ENCODE results near the gene ZNF580. TPM values are rescaled to one million over a fixed set of nuclear protein-coding genes. Genes with fewer than 3 reads are reported as not detected.
A peak's percentile ranks its signal among the peaks of the same experiment; 100 is the strongest.

ZNF580 gene
- total and polyA plus RNA-seq, 2 of the 13 experiments (the other 11 are each of a cell fraction or from before 2014, with no cell fraction given): 4.4 to 6.0 TPM

- TF ChIP-seq ZNF34 (CRISPR knock-in tag; IDR thresholded peaks at IDR 0.05; ENCODE audit: borderline replicate concordance): 0 out of 2 replicates have a peak, but pooled peaks have one; percentile 4
- TF ChIP-seq KDM5B (CRISPR knock-in tag; IDR thresholded peaks at IDR 0.05; ENCODE audit: borderline replicate concordance): no peak; the same call in 1 of the 2 replicates
- TF ChIP-seq U2AF1 (optimal IDR thresholded peaks at IDR 0.05; ENCODE audit: low read depth, low read length): peak; percentile 23
- no peak for TF ChIP-seq SYNCRIP (IDR thresholded peaks at IDR 0.05; ENCODE audit: insufficient read depth, low read depth, low read length)
- TF ChIP-seq ARHGAP35 (CRISPR knock-in tag; IDR thresholded peaks at IDR 0.05; ENCODE audit: borderline replicate concordance): no peak
- no peak for TF ChIP-seq ZFP36L1 (CRISPR knock-in tag; IDR thresholded peaks at IDR 0.05)
- TF ChIP-seq GABPB1 (CRISPR knock-in tag; IDR thresholded peaks at IDR 0.05): peak; percentile 29
- no peak for TF ChIP-seq ZNF251 (CRISPR knock-in tag; IDR thresholded peaks at IDR 0.05)
- TF ChIP-seq KDM4B (CRISPR knock-in tag; IDR thresholded peaks at IDR 0.05): peak; percentile 3; the same call in 1 of the 2 replicates
- TF ChIP-seq CHD2 (IDR thresholded peaks at IDR 0.05; ENCODE audit: low read depth, low read length): peak; percentile 76
- no peak; the same call in 1 of the 2 replicates for TF ChIP-seq JDP2 (CRISPR knock-in tag; IDR thresholded peaks at IDR 0.05; ENCODE audit: borderline replicate concordance)
- 0 out of 2 replicates have a peak, but pooled peaks have one; percentile 11 for TF ChIP-seq ZNF563 (CRISPR knock-in tag; IDR thresholded peaks at IDR 0.05)
- 0 out of 2 replicates have a peak, but pooled peaks have one; percentile 27 for TF ChIP-seq ZNF564 (CRISPR knock-in tag; IDR thresholded peaks at IDR 0.05)
- no peak for TF ChIP-seq RARG (CRISPR knock-in tag; IDR thresholded peaks at IDR 0.05; ENCODE audit: low read depth)
- TF ChIP-seq SNAPC5 (CRISPR knock-in tag; IDR thresholded peaks at IDR 0.05; ENCODE audit: borderline replicate concordance): no peak
- peak; percentile 92 for TF ChIP-seq NR2C2 (CRISPR knock-in tag; IDR thresholded peaks at IDR 0.05; ENCODE audit: borderline replicate concordance)
- TF ChIP-seq E2F1 (CRISPR knock-in tag; IDR thresholded peaks at IDR 0.05): peak; percentile 93
- TF ChIP-seq ZNF543 (CRISPR knock-in tag; IDR thresholded peaks at IDR 0.05): peak; percentile 11; the same call in 1 of the 2 replicates
- TF ChIP-seq SMAD3 (CRISPR knock-in tag; IDR thresholded peaks at IDR 0.05): peak; percentile 32; the same call in 1 of the 2 replicates
- TF ChIP-seq ZNF768 (CRISPR knock-in tag; IDR thresholded peaks at IDR 0.05): peak; percentile 54; the same call in 1 of the 2 replicates
- TF ChIP-seq ZNF232 (CRISPR knock-in tag; IDR thresholded peaks at IDR 0.05; ENCODE audit: borderline replicate concordance): peak; percentile 44; the same call in 1 of the 2 replicates
- no peak for TF ChIP-seq FOXA1 (IDR thresholded peaks at IDR 0.05)
- no peak; the same call in 1 of the 2 replicates for TF ChIP-seq FOXA1 (CRISPR knock-in tag; IDR thresholded peaks at IDR 0.05)
- TF ChIP-seq MAFK (conservative IDR thresholded peaks at IDR 0.05 in 1 of 2, IDR thresholded peaks at IDR 0.05 in 1 of 2; ENCODE audit: low read length in 2 of 2): no peak
Measured at GRCh38 chr19:55599842-55600661, 40.8 kb upstream of the ZNF580 start, which contains the start of gene ZNF524 (continued).
